ENCODE results near the gene KCNMA1.

KCNMA1 gene

GRCh38 chr10:77622889-77623291 lies 14.7 kb downstream of the KCNMA1 start:
- Histone ChIP-seq H4K20me1 (ENCODE audit: low read depth, low read length) (no peaks in the 10 kb centered on the region), H3K27me3 (ENCODE audit: low read length) (no peaks in the 10 kb centered on the region), H3K9me2 (replicated peaks; ENCODE audit: insufficient read depth, low read length) (no peaks in the 10 kb centered on the region), H2AFZ (ENCODE audit: low read depth, low read length, severe bottlenecking) (no peak overlapping the region), H3K79me2 (ENCODE audit: insufficient read depth, low read length) (no peaks in the 10 kb centered on the region), H3K36me3 (ENCODE audit: low read length) (no peaks in the 10 kb centered on the region), H3K4me3 (ENCODE audit: insufficient read depth, low read length, poor library complexity, severe bottlenecking) (no peak overlapping the region), H3K9ac (ENCODE audit: low read length) (no peak overlapping the region), H3K4me2 (ENCODE audit: low read depth, low read length, poor library complexity, severe bottlenecking) (no peak overlapping the region), H3K27ac (ENCODE audit: low read depth, low read length) (no peak overlapping the region), H3K9me3 (ENCODE audit: insufficient read depth, low read length) (no peaks in the 10 kb centered on the region), H3F3A (ENCODE audit: insufficient read depth) (no peaks in the 10 kb centered on the region)
- TF ChIP-seq CTCF (IDR thresholded peaks at IDR 0.05; ENCODE audit: insufficient read depth, low read length, poor library complexity, severe bottlenecking): no peak
- TF ChIP-seq EZH2phosphoT487 (conservative IDR thresholded peaks at IDR 0.05; ENCODE audit: low read length): no peak

- TF ChIP-seq EZH2phosphoT487 (conservative IDR thresholded peaks at IDR 0.05; ENCODE audit: low read length) (no peak), CTCF (IDR thresholded peaks at IDR 0.05; ENCODE audit: insufficient read depth, low read length, poor library complexity, severe bottlenecking) (no peak)
- H3K27me3 ChIP-seq (ENCODE audit: low read length): no peaks in the 10 kb centered on the region
- no peaks in the 10 kb centered on the region for H3K79me2 ChIP-seq (ENCODE audit: insufficient read depth, low read length)
- no peaks in the 10 kb centered on the region for H3F3A ChIP-seq (ENCODE audit: insufficient read depth)
- H3K9me3 ChIP-seq (ENCODE audit: insufficient read depth, low read length): no peaks in the 10 kb centered on the region
- no peaks in the 10 kb centered on the region for H4K20me1 ChIP-seq (ENCODE audit: low read depth, low read length)
- no peak overlapping the region for H3K27ac ChIP-seq (ENCODE audit: low read depth, low read length)
- no peak overlapping the region for H3K4me3 ChIP-seq (ENCODE audit: insufficient read depth, low read length, poor library complexity, severe bottlenecking)
- H3K9me2 ChIP-seq (replicated peaks; ENCODE audit: insufficient read depth, low read length): no peaks in the 10 kb centered on the region
- H3K36me3 ChIP-seq (ENCODE audit: low read length): no peaks in the 10 kb centered on the region
- H3K9ac ChIP-seq (ENCODE audit: low read length): no peak overlapping the region
- H3K4me2 ChIP-seq (ENCODE audit: low read depth, low read length, poor library complexity, severe bottlenecking): no peak overlapping the region
- no peak overlapping the region for H2AFZ ChIP-seq (ENCODE audit: low read depth, low read length, severe bottlenecking)
Observed at GRCh38 chr10:77620731-77621130, 16.9 kb downstream of the KCNMA1 start.

- Histone ChIP-seq H3K4me2 (ENCODE audit: low read depth, low read length, poor library complexity, severe bottlenecking) (no peak overlapping the region), H2AFZ (ENCODE audit: low read depth, low read length, severe bottlenecking) (no peak overlapping the region), H3K4me3 (ENCODE audit: insufficient read depth, low read length, poor library complexity, severe bottlenecking) (no peak overlapping the region), H4K20me1 (ENCODE audit: low read depth, low read length) (no peaks in the 10 kb centered on the region), H3F3A (ENCODE audit: insufficient read depth) (no peaks in the 10 kb centered on the region), H3K9me2 (replicated peaks; ENCODE audit: insufficient read depth, low read length) (no peaks in the 10 kb centered on the region), H3K36me3 (ENCODE audit: low read length) (no peaks in the 10 kb centered on the region), H3K27ac (ENCODE audit: low read depth, low read length) (no peak overlapping the region), H3K79me2 (ENCODE audit: insufficient read depth, low read length) (no peaks in the 10 kb centered on the region), H3K9me3 (ENCODE audit: insufficient read depth, low read length) (no peaks in the 10 kb centered on the region), H3K9ac (ENCODE audit: low read length) (no peak overlapping the region), H3K27me3 (ENCODE audit: low read length) (no peaks in the 10 kb centered on the region)
- no peak for TF ChIP-seq EZH2phosphoT487 (conservative IDR thresholded peaks at IDR 0.05; ENCODE audit: low read length)
- TF ChIP-seq CTCF (IDR thresholded peaks at IDR 0.05; ENCODE audit: insufficient read depth, low read length, poor library complexity, severe bottlenecking): no peak
Observed at GRCh38 chr10:77619964-77620703, 17.5 kb downstream of the KCNMA1 start.

Measured in SU-DHL-6 (cell line).